HG03460 (cell line): ENCODE measurements around the gene NLRC5.

Experiments used
- ATAC-seq: cut with Tn5 transposase; IDR thresholded peaks from one replicate; pipeline ENCODE4 v1.9.1; 2021; ENCODE audit not compliant: unreplicated experiment

NLRC5 gene

DNA sequence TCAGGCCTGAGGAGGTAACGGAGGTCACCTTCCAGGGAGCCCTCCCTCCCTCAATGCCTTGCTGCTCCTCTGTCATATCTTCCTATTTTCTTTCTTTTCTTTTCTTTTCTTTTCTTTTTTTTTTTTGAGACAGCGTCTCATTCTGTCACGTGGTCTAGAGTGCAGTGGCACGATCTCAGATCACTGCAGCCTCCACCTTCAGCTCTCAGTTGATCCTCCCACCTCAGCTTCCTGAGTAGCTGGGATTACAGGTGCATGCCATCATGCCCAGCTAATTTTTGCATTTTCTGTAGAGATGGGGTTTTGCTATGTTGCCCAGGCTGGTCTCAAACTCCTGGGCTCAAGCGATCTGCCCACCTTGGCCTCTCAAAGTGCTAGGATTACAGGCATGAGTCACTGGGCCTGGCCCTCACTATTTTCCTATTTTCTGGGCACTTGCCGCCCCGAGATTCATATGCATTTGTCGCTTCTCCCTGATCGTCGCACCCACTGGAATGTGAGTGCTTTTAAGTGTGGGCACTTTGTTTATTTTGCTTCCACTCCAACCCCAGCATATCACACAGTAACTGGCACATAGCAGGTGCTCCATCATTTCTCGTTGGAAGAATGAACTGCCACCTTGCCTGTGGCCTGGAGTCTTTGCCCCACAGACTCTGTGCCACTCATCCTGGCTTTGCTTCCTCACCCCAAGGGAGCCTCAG, 134.8 kb downstream of the NLRC5 start:
- no peak for ATAC-seq

DNA sequence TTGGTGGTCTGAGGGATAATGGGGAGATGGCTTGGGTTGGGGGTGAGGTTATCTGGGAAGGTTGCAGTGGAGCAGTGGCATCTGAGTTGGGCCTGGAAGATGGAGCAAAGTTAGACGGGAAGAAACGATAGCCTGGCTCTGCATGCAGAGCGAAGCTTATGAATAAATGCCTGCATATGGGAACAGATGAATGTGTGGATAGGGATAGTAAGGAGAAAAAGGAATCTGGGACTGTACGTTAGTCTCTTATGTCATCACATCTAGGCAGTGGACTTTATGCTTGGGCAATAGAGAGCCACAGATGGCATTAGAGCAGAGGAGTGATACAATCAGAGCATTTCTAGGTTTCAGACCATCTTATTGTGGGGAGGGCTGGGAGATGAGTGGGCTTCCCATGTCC, 136.0 kb downstream of the NLRC5 start:
- ATAC-seq: no peak

DNA sequence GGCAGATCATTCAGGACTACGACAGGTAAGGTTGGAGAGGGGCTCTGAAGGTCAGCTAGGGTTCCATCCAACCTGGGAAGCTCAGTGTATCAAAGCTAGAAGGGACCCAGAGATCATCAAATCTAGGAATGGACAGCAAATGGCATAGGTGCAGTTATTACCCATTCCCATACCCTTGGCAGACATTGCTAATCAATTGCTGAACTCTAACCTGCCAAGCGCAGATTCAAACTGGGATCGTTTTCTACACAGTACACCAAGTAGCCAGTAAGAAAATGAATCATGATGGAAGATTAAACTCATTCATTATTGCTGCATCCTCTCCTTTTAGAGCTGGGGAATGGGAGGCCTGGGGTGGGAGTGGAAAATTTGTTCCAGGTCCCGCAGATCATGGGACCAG, 136.6 kb downstream of the NLRC5 start:
- no peak for ATAC-seq

DNA sequence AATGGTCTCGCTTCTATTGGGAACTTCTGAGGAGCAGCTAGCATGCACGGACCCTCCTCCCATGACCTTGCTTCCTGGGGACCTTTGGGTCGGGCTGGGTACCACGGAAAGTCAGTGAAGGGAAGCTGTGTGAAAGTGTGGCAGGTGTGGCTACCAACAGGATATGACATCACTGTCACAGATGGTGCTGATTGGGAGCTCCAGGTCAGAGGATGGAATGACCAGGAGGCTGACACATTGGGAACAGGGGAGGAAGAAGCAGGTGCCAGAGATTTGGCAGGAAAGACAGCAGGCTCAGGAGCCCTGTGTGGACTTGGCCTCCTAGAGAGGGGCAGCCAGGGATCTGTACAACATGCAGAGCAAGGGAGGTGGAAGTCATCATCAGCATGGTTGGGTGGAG, 137.1 kb downstream of the NLRC5 start:
- ATAC-seq: no peak

DNA sequence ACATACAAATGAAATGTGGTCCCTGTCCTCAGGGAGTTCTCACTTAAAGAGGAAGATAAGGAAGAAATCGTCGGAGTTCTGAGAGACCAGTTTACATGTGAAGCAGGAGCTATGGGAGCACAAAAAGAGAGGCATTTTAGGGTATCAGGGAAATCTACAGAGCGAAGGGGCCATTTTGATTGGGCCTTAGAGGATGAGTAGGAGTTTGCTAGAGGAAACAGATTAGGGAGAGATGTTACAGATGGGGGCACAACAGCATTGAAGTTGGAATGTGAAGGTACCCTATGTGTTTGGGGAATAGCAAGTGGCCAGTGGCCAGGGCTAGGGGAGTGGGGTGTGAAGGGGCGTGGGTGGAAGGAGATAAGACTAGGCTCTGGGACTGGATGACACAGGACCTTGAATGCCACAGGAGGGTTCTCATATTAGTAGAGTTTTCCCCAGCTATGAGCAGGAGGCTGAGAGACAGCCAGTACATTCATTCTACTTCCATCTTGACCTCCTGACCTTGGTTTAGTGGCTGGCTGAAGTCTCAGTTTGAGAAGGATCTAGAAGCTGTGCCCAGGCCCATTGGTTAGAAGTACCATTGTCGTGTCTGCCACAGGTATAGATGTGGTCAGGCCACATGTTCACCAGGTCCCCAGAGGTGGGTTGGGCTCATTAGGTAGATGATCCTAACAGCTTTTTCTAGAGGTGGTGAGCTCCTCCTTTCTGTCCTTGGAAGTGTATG, 137.8 kb downstream of the NLRC5 start:
- ATAC-seq: no peak

DNA sequence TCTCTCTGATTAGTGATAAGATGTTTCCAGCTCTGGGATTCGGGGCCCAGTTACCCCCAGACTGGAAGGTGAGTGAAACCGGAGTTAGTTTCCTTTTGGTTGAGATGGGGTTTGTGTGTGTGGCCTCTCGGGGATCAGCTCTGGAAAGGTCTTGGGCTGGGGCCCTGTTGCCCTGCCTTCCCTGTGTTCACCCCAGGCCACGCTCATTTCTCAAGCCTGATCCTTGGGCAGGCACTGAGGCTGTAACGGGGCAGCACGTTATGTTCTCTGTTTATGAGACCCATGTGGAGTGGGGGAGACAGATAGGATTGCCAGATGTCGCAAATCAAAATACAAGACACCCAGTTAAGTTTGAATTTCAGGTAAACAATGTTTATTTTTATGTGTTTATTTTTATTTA, 138.5 kb downstream of the NLRC5 start:
- no peak for ATAC-seq

DNA sequence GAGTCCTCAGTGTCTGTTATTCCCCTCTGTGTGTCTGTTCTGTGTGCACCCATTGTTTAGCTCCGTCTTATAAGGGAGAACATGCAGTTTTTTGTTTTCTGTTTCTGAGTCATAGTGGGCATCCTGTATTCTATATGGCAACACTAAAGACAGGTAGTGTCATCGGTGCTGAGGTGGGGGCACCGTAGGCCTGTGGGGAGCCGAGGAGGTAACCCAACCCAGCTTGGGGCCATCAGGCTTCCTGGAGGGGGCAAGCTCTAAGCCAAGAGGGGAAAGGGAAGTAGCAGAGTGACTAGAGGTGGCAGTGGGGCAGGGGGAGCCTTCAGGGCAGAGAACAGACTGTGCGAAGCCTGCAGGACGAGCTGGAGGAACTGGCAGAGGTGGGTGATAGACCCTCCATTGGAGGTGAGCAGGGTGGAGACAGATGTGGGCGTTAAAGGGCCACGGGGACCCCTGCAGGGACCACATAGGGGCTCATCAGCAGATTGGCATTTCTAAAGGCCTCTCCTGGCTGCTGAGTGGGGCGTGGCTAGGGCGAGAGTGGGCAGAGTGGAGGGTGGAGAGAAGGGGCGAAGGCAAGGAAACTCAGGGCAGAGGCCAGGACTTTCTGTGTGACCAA, 139.5 kb downstream of the NLRC5 start:
- ATAC-seq: no peak

DNA sequence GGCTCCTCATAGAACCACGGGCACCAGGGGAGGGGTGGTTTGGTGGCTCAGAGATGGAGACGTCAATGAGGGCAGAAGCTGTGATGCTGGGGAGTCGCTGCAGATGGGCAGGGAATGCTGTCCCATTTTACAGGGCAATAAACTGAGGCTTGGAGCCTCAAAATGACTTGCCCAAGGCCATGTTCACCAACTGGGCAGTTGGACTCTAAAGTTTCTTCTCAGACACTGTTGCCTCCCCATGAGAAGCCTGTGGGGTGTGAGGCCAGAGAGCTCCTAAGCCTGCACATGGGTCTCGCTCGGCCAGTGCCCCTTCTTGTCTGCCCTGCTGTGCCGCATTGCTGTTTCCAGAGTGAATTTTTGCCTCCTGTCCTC, 141.6 kb downstream of the NLRC5 start:
- no peak for ATAC-seq

DNA sequence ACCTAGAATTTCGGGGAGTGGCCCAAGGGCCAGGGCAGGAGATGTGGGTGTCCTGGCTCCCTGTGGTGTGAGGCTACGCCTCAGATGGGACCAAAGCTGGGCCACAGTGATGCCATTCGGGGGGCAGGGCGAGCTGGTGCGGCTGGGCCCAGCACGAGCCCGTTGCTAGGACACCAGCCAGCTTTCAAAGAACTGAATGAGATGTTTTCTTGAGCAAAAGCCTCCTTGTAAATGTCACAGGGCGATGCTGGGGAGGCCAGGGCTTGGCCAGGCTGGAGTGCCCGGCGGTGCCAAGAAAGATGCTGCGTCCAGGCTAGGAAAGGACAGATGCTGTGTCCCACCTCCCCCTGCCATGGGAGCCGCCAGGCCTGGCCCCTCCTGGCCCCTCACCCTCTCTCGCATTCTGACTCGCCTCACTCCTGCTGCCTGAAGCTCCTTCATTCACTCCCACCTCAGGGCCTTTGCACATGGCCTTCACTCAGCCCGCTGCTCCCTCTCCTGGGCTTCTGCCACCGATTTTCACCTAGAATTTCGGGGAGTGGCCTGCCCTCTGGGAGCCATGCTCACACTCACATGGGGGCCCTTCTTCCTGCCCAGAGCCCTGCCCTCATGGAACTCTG, 142.1 kb downstream of the NLRC5 start:
- ATAC-seq: no peak

DNA sequence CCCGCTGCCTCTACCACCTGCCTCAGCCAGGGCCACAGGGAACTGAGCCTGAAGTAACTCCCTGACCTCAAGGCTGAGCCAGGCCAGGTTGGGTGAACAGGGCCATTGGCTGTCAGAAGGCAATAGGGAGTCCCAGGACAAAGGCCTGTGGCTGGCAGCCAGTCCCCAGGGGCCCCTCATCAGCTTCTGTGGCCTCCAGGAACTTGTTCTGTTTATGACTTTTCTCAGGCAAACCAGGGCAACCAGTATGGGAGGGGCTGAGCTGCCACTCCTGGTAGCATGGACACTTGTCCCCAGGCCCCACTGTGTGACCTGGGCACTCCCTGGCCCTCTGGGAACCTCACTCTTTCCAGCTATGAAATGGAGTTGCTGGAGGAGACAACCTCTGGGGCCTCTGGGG, 143.1 kb downstream of the NLRC5 start:
- ATAC-seq: no peak

DNA sequence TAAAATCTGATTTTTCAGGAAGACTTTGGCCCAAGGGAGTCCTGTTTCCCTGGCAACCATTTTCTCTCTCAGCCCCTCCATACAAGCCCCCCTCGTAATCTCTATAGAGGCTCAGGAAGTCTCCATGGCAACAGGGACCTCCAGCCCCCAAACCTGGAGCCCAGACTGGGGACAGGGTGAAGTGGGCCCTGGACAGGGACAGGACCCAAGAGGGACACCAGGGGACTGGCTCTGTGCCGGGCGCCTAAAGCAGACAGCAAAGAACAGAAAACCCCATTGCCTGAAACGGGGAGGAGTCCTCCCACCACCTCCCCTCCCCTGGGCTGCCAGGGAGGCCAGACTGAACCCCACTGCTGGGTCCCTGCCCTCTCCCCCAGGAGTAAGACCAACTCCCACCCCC, 143.7 kb downstream of the NLRC5 start:
- no peak for ATAC-seq
